ENCODE results near the gene PREPL.

PREPL gene

DNA sequence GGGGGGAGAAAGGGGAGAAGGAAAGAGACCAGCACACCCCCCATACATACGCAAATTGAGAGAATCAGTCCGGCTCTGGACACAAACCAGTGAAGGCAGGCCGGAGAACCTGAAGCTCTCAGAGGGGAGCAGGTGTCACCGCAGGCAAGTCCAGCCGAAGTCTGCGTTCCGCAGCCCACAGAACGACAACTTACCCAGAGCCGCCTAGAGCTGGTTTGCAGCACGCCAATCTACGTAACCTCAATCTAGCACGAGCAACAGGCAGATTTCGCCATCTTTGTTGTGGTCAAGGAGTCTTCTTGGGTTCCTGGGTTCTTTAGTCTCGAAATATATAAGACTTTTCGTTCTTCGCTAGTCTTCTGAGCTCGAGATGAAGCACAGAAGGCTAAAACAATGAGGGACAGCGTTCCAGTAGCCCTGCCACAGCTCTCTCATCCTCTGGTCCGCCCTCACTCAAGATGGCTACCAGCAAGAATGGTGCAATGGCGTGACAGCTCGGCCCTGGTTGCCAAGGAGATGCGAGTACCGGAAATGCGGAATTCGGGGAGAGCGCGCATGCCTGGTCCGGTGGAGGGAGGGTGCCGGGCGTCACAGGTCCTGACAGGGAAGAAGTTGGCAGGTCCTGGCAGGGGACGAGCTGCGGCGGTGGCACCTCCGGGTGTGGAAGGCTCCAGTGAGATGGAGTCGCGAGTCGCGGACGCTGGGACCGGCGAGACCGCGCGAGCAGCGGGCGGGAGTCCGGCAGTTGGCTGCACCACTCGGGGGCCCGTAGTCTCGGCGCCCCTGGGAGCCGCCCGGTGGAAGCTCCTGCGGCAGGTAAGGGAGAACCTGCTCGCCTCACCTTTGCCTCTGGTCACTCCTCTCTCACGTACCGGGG lies at the start of gene PREPL, which contains the start of gene CAMKMT:
Gene PREPL, minus strand, starts transcription at position 165 of the 877 bp plus-strand sequence. CDS start 15,152 bp downstream, outside the sequence.
Gene CAMKMT, plus strand, starts transcription at position 618 of the 877 bp plus-strand sequence.
- Histone ChIP-seq H3K9ac (ENCODE audit: low read depth, low read length) (peak within 1 kb of the TSS; percentile 58), H2AFZ (ENCODE audit: low read depth, low read length) (peak within 1 kb of the TSS; percentile 97), H3K4me2 (ENCODE audit: insufficient read depth, low read length) (peak within 1 kb of the TSS; percentile 90), H3K4me1 (ENCODE audit: insufficient read depth, low read length) (peaks cover 37% of the 10 kb centered on the region), H3K4me3 (ENCODE audit: low read depth in 1 of 2, low read length in 2 of 2) (peak within 1 kb of the TSS; percentile 73 to 91), H3K27me3 (ENCODE audit: insufficient read depth, low read length, poor library complexity) (no peaks in the 10 kb centered on the region), H3K36me3 (ENCODE audit: insufficient read depth, low read length) (no peaks in the 10 kb centered on the region; the same call in 1 of the 2 replicates), H3K27ac (ENCODE audit: low read length) (peak within 1 kb of the TSS; percentile 95), H3K79me2 (ENCODE audit: insufficient read depth, low read length) (peaks cover 44% of the 10 kb centered on the region), H4K20me1 (ENCODE audit: insufficient read depth, low read length) (no peaks in the 10 kb centered on the region), H3K9me3 (ENCODE audit: insufficient read depth, low read length, severe bottlenecking) (no peaks in the 10 kb centered on the region)
- ATAC-seq (ENCODE audit: insufficient read depth, low read depth) (peak; percentile 87), DNase-seq (peak; percentile 97)
- TF ChIP-seq EZH2 (IDR thresholded peaks at IDR 0.05; ENCODE audit: borderline replicate concordance, low read depth, low read length, severe bottlenecking), result no peak
- TF ChIP-seq, protein P1, sequence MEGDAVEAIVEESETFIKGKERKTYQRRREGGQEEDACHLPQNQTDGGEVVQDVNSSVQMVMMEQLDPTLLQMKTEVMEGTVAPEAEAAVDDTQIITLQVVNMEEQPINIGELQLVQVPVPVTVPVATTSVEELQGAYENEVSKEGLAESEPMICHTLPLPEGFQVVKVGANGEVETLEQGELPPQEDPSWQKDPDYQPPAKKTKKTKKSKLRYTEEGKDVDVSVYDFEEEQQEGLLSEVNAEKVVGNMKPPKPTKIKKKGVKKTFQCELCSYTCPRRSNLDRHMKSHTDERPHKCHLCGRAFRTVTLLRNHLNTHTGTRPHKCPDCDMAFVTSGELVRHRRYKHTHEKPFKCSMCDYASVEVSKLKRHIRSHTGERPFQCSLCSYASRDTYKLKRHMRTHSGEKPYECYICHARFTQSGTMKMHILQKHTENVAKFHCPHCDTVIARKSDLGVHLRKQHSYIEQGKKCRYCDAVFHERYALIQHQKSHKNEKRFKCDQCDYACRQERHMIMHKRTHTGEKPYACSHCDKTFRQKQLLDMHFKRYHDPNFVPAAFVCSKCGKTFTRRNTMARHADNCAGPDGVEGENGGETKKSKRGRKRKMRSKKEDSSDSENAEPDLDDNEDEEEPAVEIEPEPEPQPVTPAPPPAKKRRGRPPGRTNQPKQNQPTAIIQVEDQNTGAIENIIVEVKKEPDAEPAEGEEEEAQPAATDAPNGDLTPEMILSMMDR (IDR thresholded peaks at IDR 0.05; ENCODE audit: borderline replicate concordance, extremely low read depth, low read length, poor library complexity, severe bottlenecking), result no peak

- H3K27me3 ChIP-seq (ENCODE audit: insufficient read depth, low read length, poor library complexity), result no peaks in the 10 kb centered on the region
- ATAC-seq (ENCODE audit: insufficient read depth, low read depth) (no peak), DNase-seq (no peak)
- TF ChIP-seq, protein P1 (IDR thresholded peaks at IDR 0.05; ENCODE audit: borderline replicate concordance, extremely low read depth, low read length, poor library complexity, severe bottlenecking), result no peak
- TF ChIP-seq EZH2 (IDR thresholded peaks at IDR 0.05; ENCODE audit: borderline replicate concordance, low read depth, low read length, severe bottlenecking), result no peak
- no peaks in the 10 kb centered on the region for H3K4me1 ChIP-seq (ENCODE audit: insufficient read depth, low read length)
- H2AFZ ChIP-seq (ENCODE audit: low read depth, low read length), result no peak overlapping the region
- H3K4me2 ChIP-seq (ENCODE audit: insufficient read depth, low read length), result no peak overlapping the region
- H3K9me3 ChIP-seq (ENCODE audit: insufficient read depth, low read length, severe bottlenecking), result no peaks in the 10 kb centered on the region
- H3K27ac ChIP-seq (ENCODE audit: low read length), result no peak overlapping the region
- no peaks in the 10 kb centered on the region for H4K20me1 ChIP-seq (ENCODE audit: insufficient read depth, low read length)
- H3K4me3 ChIP-seq (ENCODE audit: low read depth in 1 of 2, low read length in 2 of 2), result no peak overlapping the region
- no peak overlapping the region for H3K9ac ChIP-seq (ENCODE audit: low read depth, low read length)
- H3K79me2 ChIP-seq (ENCODE audit: insufficient read depth, low read length), result no peaks in the 10 kb centered on the region
- H3K36me3 ChIP-seq (ENCODE audit: insufficient read depth, low read length), result no peaks in the 10 kb centered on the region; the same call in 1 of the 2 replicates
These were observed 37.1 kb upstream of the PREPL start for GRCh38 chr2:44398243-44398897.

DNA sequence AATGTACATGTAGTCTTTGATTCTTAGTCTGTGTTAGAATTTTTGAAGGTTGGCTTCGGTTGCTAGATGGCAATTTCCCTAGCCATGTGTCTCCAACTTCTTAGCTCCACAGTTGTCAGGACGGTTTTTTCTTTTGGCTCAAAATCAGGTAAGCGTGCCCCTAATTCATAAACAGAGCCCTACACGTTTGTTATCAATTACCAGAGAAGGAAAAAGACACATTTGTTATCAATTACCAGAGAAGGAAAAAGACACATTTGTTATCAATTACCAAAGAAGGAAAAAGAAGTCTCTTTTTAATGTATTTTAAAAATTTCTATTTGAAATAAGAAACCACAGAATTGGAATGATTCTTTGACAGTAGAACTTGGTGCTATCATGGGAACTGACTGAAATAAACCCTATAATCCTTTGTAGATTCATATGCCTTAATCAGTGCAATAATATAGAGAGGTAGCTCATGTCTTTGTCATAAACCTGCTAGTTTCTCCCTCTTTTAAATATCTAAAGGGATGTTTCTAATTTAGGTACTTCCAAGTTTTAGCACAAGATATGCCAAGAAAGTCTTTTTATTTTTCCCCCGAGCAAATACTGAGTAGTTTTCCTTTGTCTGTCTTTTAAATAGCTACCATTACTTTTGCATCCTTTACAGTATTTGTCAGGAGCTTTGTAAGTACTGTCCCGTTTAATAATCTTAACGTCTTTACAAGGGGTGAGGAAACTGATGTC lies 36.3 kb upstream of the PREPL start:
- no peak overlapping the region for H3K9ac ChIP-seq (ENCODE audit: low read depth, low read length)
- no peaks in the 10 kb centered on the region; the same call in 1 of the 2 replicates for H3K36me3 ChIP-seq (ENCODE audit: insufficient read depth, low read length)
- H4K20me1 ChIP-seq (ENCODE audit: insufficient read depth, low read length), result no peaks in the 10 kb centered on the region
- no peaks in the 10 kb centered on the region for H3K79me2 ChIP-seq (ENCODE audit: insufficient read depth, low read length)
- no peak overlapping the region for H3K4me2 ChIP-seq (ENCODE audit: insufficient read depth, low read length)
- no peaks in the 10 kb centered on the region for H3K9me3 ChIP-seq (ENCODE audit: insufficient read depth, low read length, severe bottlenecking)
- no peak overlapping the region for H3K4me3 ChIP-seq (ENCODE audit: low read depth in 1 of 2, low read length in 2 of 2)
- ATAC-seq (ENCODE audit: insufficient read depth, low read depth), result no peak
- no peaks in the 10 kb centered on the region for H3K4me1 ChIP-seq (ENCODE audit: insufficient read depth, low read length)
- H2AFZ ChIP-seq (ENCODE audit: low read depth, low read length), result no peak overlapping the region
- no peak for DNase-seq
- H3K27ac ChIP-seq (ENCODE audit: low read length), result no peak overlapping the region
- no peaks in the 10 kb centered on the region for H3K27me3 ChIP-seq (ENCODE audit: insufficient read depth, low read length, poor library complexity)
- TF ChIP-seq, protein P1 (IDR thresholded peaks at IDR 0.05; ENCODE audit: borderline replicate concordance, extremely low read depth, low read length, poor library complexity, severe bottlenecking), result no peak
